ENCODE data around the gene MEIS1. TPM values are rescaled to one million over a fixed set of nuclear protein-coding genes. Genes with fewer than 3 reads are reported as not detected.

Gene MEIS1
- total and polyA plus RNA-seq, 2 experiments from 2014 or later = 0.16 to 0.28 TPM

GRCh38 chr2:66547118-66547517 lies 112.2 kb downstream of the MEIS1 start:
- peaks cover 17% of the 10 kb centered on the region for H3K4me1 ChIP-seq (ENCODE audit: insufficient read depth)
- DNase-seq (ENCODE audit: low spot score) = no peak
- no peaks in the 10 kb centered on the region for H4K20me1 ChIP-seq (replicated peaks; ENCODE audit: insufficient read depth)
- H3K9me3 Mint-ChIP-seq = no peaks in the 10 kb centered on the region
- no peaks in the 10 kb centered on the region for H3K36me3 Mint-ChIP-seq (ENCODE audit: low read depth)
- H3K36me3 ChIP-seq (ENCODE audit: insufficient read depth) = no peaks in the 10 kb centered on the region
- no peaks in the 10 kb centered on the region for H3K79me2 ChIP-seq (replicated peaks; ENCODE audit: insufficient read depth)
- peaks cover 14% of the 10 kb centered on the region for H3K4me1 Mint-ChIP-seq
- no peak overlapping the region for H2AFZ ChIP-seq
- no peak for TF ChIP-seq POLR2AphosphoS5 (IDR thresholded peaks at IDR 0.05; ENCODE audit: low read depth)
- TF ChIP-seq ETS1 (IDR thresholded peaks at IDR 0.05) = no peak
- no peak for TF ChIP-seq EZH2phosphoT487 (IDR thresholded peaks at IDR 0.05; ENCODE audit: unreplicated experiment)
- no peak for TF ChIP-seq JUNB (IDR thresholded peaks at IDR 0.05; ENCODE audit: unreplicated experiment)
- TF ChIP-seq REST (IDR thresholded peaks at IDR 0.05; ENCODE audit: unreplicated experiment) = no peak
- no peak for TF ChIP-seq ZNF462 (CRISPR knock-in tag; IDR thresholded peaks at IDR 0.05)
- no peak for TF ChIP-seq CTCF (conservative IDR thresholded peaks at IDR 0.05; ENCODE audit: low read depth in 2 of 2)
- TF ChIP-seq CREB1 (CRISPR knock-in tag; IDR thresholded peaks at IDR 0.05; ENCODE audit: low read depth) = no peak
- TF ChIP-seq ZNF114 (CRISPR knock-in tag; IDR thresholded peaks at IDR 0.05) = no peak
- TF ChIP-seq STAT1 (IDR thresholded peaks at IDR 0.05; ENCODE audit: unreplicated experiment) = no peak
- TF ChIP-seq NANOG (IDR thresholded peaks at IDR 0.05; ENCODE audit: borderline replicate concordance) = no peak
- no peak for TF ChIP-seq EZH2 (IDR thresholded peaks at IDR 0.05; ENCODE audit: low read depth, unreplicated experiment)
- no peak for TF ChIP-seq ZNF331 (CRISPR knock-in tag; IDR thresholded peaks at IDR 0.05; ENCODE audit: low read depth)
- ATAC-seq = no peak
- H3F3A ChIP-seq (replicated peaks; ENCODE audit: low read depth) = no peaks in the 10 kb centered on the region
- H3K4me3 Mint-ChIP-seq = no peak overlapping the region
- H3K9me2 ChIP-seq (ENCODE audit: insufficient read depth) = no peaks in the 10 kb centered on the region
- no peaks in the 10 kb centered on the region for H3K27me3 ChIP-seq (ENCODE audit: insufficient read depth)
- no peak overlapping the region for H3K27ac Mint-ChIP-seq
- H3K27me3 Mint-ChIP-seq (ENCODE audit: insufficient read depth, low read depth, poor library complexity) = no peaks in the 10 kb centered on the region
- no peak overlapping the region for H3K4me3 ChIP-seq
- H3K27ac ChIP-seq (ENCODE audit: low read depth) = no peak overlapping the region
- no peak overlapping the region for H3K4me2 ChIP-seq
